HEK293T (cell line): Measurements from ENCODE around the gene HSD17B12.

Experiments
- CTCF ChIA-PET: fragments of 350-600 bp; formaldehyde crosslinking; extraction: SDS; loops from one replicate; lab custom pipeline; 2021; ENCODE audit warnings: antibody characterized with exemption, inconsistent platforms; lab: Yijun Ruan, JAX
- POLR2A ChIA-PET: fragments of 350-600 bp; formaldehyde crosslinking; extraction: SDS; loops from one replicate; lab custom pipeline; 2020; ENCODE audit warnings: antibody characterized with exemption, inconsistent platforms; lab: Yijun Ruan, JAX
- DNase-seq: peaks from one replicate; pipeline ENCODE4 v3.0.0; 2012; ENCODE audit warnings: mixed read lengths; ENCODE audit errors: extremely low spot score
- ARNT ChIP-seq: fragments of 450-650 bp; IDR thresholded peaks from 2 replicates; pipeline ENCODE4 v1.6.1; 2017; ENCODE audit warnings: mild to moderate bottlenecking
- BHLHE40 ChIP-seq: fragments of 450-650 bp; IDR thresholded peaks from 2 replicates; pipeline ENCODE4 v1.6.1; 2016; ENCODE audit warnings: mild to moderate bottlenecking, moderate library complexity, borderline replicate concordance
- CTBP1 ChIP-seq: fragments of 450-650 bp; IDR thresholded peaks from 2 replicates; pipeline ENCODE4 v1.6.1; 2016; ENCODE audit warnings: borderline replicate concordance
- ELF4 ChIP-seq: fragments of 450-650 bp; IDR thresholded peaks from 2 replicates; pipeline ENCODE4 v1.6.1; 2017; ENCODE audit warnings: antibody characterized with exemption
- FOXA1 ChIP-seq: fragments of 450-650 bp; IDR thresholded peaks from 2 replicates; pipeline ENCODE4 v1.6.1; 2016; ENCODE audit warnings: mild to moderate bottlenecking
- FOXK2 ChIP-seq: fragments of 450-650 bp; IDR thresholded peaks from 2 replicates; pipeline ENCODE4 v1.6.1; 2016; ENCODE audit warnings: mild to moderate bottlenecking
- FOXM1 ChIP-seq: fragments of 450-650 bp; IDR thresholded peaks from 2 replicates; pipeline ENCODE4 v1.6.1; 2017; ENCODE audit warnings: mild to moderate bottlenecking, borderline replicate concordance
- HDGF ChIP-seq: fragments of 450-650 bp; IDR thresholded peaks from 2 replicates; pipeline ENCODE4 v1.6.1; 2017; ENCODE audit warnings: antibody characterized with exemption, borderline replicate concordance
- L3MBTL2 ChIP-seq: fragments of 450-650 bp; conservative IDR thresholded peaks from 2 replicates; pipeline ENCODE4 v1.6.1; 2016; ENCODE audit warnings: mild to moderate bottlenecking
- LEF1 ChIP-seq: fragments of 450-650 bp; IDR thresholded peaks from 2 replicates; pipeline ENCODE4 v1.6.1; 2017; ENCODE audit warnings: mild to moderate bottlenecking, borderline replicate concordance
- NFRKB ChIP-seq: fragments of 450-650 bp; IDR thresholded peaks from 2 replicates; pipeline ENCODE4 v1.6.1; 2016; ENCODE audit warnings: mild to moderate bottlenecking, moderate library complexity
- PKNOX1 ChIP-seq: fragments of 450-650 bp; IDR thresholded peaks from 2 replicates; pipeline ENCODE4 v1.6.1; 2016
- SP1 ChIP-seq: fragments of 450-650 bp; IDR thresholded peaks from 2 replicates; pipeline ENCODE4 v1.6.1; 2017
- SUZ12 ChIP-seq: fragments of 450-650 bp; IDR thresholded peaks from 2 replicates; pipeline ENCODE4 v1.6.1; 2016; ENCODE audit warnings: mild to moderate bottlenecking
- TARDBP ChIP-seq: fragments of 450-650 bp; IDR thresholded peaks from 2 replicates; pipeline ENCODE4 v1.6.1; 2016
- ZNF384 ChIP-seq: fragments of 450-650 bp; IDR thresholded peaks from 2 replicates; pipeline ENCODE4 v1.6.1; 2016

Gene HSD17B12

GRCh38 chr11:43680521-43681400, at the start of gene HSD17B12:
HSD17B12 (plus strand) TSS chr11:43680738; CDS start chr11:43680828, 90 bp downstream.
- peak; percentile 40; the same call in 1 of the 2 replicates for TF ChIP-seq L3MBTL2
- no peak for TF ChIP-seq CTBP1
- TF ChIP-seq PKNOX1 = peak; percentile 87
- no peak for TF ChIP-seq ZNF384
- ChIA-PET POLR2A (interaction anchor here (0.5 to 0.8 kb wide), 3 partner anchors 10 to 150 kb away, joined by 3 read pairs; no protein-coding TSS in a partner anchor), CTCF (no interaction called here)
- DNase-seq = peak; percentile 93

- DNase-seq = no peak
- POLR2A ChIA-PET = no interaction called here
- TF ChIP-seq NFRKB (no peak), LEF1 (no peak), HDGF (no peak), CTBP1 (no peak)
- CTCF ChIA-PET = no interaction called here
These were observed 48.8 kb upstream of the HSD17B12 start for GRCh38 chr11:43631732-43632131.

- TF ChIP-seq SUZ12 = no peak
- TF ChIP-seq ZNF384 = no peak
- no peak for TF ChIP-seq HDGF
- TF ChIP-seq FOXA1 = no peak
- TF ChIP-seq CTBP1 = no peak
- TF ChIP-seq L3MBTL2 = no peak
- TF ChIP-seq FOXM1 = no peak
- no peak for TF ChIP-seq ARNT
- ChIA-PET CTCF (no interaction called here), POLR2A (no interaction called here)
- DNase-seq = no peak
These were observed 48.4 kb upstream of the HSD17B12 start for GRCh38 chr11:43632181-43632580.

GRCh38 chr11:43638717-43639116, 41.8 kb upstream of the HSD17B12 start:
- TF ChIP-seq BHLHE40 (no peak), PKNOX1 (no peak), TARDBP (no peak), ARNT (no peak)
- DNase-seq = no peak
- ChIA-PET POLR2A (no interaction called here), CTCF (no interaction called here)

GRCh38 chr11:43639224-43639623, 41.3 kb upstream of the HSD17B12 start:
- no peak for DNase-seq
- POLR2A ChIA-PET = no interaction called here
- CTCF ChIA-PET = no interaction called here
- TF ChIP-seq HDGF (no peak), SP1 (no peak), FOXM1 (no peak), ELF4 (no peak), FOXK2 (no peak), NFRKB (no peak), ZNF384 (no peak), SUZ12 (no peak), CTBP1 (no peak), BHLHE40 (no peak), PKNOX1 (no peak), TARDBP (no peak), LEF1 (no peak)

GRCh38 chr11:43639920-43640319, 40.6 kb upstream of the HSD17B12 start:
- ChIA-PET POLR2A (no interaction called here), CTCF (no interaction called here)
- no peak for DNase-seq
- TF ChIP-seq LEF1 (no peak), CTBP1 (no peak), FOXK2 (no peak), L3MBTL2 (no peak), ARNT (no peak), PKNOX1 (no peak), HDGF (no peak), BHLHE40 (no peak), TARDBP (no peak), SP1 (no peak), ELF4 (no peak), FOXA1 (no peak)
